ENCODE results near the gene ODAD3. TPM values are rescaled to one million over a fixed set of nuclear protein-coding genes. Genes with fewer than 3 reads are reported as not detected.

Gene ODAD3
- total and polyA plus RNA-seq, 10 of the 15 experiments (the other 5 are each of a cell fraction or from before 2014, with no cell fraction given): 0.11 to 0.39 (median 0.28) TPM; not detected in 7

DNA sequence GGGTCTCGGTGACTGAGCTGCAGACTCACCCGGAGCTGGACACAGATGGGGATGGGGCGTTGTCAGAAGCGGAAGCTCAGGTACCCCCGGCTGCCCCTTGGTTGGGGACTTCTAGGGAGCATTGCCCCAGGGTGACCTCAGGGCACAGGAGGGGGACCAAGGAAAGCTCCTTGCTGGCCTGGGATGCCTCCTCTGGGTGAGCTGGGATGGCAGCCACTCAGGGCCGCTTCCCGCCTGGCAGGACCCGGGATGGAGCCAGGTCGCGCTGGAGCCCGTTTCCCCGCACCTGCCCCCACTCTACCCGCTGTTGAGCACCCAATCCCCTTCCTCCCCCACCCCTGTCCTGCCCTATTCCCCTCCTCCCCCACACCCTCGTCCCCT lies 11.3 kb upstream of the ODAD3 start (continued):
- no peak for TF ChIP-seq RAD51 (IDR thresholded peaks at IDR 0.05)
- no peak for TF ChIP-seq JUNB (IDR thresholded peaks at IDR 0.05)
- no peak for TF ChIP-seq IKZF1 (conservative IDR thresholded peaks at IDR 0.05)
- TF ChIP-seq, protein P1, sequence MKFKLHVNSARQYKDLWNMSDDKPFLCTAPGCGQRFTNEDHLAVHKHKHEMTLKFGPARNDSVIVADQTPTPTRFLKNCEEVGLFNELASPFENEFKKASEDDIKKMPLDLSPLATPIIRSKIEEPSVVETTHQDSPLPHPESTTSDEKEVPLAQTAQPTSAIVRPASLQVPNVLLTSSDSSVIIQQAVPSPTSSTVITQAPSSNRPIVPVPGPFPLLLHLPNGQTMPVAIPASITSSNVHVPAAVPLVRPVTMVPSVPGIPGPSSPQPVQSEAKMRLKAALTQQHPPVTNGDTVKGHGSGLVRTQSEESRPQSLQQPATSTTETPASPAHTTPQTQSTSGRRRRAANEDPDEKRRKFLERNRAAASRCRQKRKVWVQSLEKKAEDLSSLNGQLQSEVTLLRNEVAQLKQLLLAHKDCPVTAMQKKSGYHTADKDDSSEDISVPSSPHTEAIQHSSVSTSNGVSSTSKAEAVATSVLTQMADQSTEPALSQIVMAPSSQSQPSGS (IDR thresholded peaks at IDR 0.05; ENCODE audit: low read length): no peak
- TF ChIP-seq, protein P2, sequence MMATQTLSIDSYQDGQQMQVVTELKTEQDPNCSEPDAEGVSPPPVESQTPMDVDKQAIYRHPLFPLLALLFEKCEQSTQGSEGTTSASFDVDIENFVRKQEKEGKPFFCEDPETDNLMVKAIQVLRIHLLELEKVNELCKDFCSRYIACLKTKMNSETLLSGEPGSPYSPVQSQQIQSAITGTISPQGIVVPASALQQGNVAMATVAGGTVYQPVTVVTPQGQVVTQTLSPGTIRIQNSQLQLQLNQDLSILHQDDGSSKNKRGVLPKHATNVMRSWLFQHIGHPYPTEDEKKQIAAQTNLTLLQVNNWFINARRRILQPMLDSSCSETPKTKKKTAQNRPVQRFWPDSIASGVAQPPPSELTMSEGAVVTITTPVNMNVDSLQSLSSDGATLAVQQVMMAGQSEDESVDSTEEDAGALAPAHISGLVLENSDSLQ (IDR thresholded peaks at IDR 0.05): no peak
- no peak for TF ChIP-seq FOS (IDR thresholded peaks at IDR 0.05; ENCODE audit: borderline replicate concordance, extremely low read depth, insufficient read length)
- TF ChIP-seq, protein P3, sequence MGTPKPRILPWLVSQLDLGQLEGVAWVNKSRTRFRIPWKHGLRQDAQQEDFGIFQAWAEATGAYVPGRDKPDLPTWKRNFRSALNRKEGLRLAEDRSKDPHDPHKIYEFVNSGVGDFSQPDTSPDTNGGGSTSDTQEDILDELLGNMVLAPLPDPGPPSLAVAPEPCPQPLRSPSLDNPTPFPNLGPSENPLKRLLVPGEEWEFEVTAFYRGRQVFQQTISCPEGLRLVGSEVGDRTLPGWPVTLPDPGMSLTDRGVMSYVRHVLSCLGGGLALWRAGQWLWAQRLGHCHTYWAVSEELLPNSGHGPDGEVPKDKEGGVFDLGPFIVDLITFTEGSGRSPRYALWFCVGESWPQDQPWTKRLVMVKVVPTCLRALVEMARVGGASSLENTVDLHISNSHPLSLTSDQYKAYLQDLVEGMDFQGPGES (IDR thresholded peaks at IDR 0.05): no peak
- TF ChIP-seq ZBTB40 (IDR thresholded peaks at IDR 0.05; ENCODE audit: borderline replicate concordance): no peak

Measured in GM12878 (cell line).